ENCODE results near the gene MTCL3.

Gene MTCL3

GRCh38 chr6:127439718-127440117, 79.4 kb downstream of the MTCL3 start:
- no peak for TF ChIP-seq EGR1 (IDR thresholded peaks at IDR 0.05)
- TF ChIP-seq TAF1 (IDR thresholded peaks at IDR 0.05; ENCODE audit: low read depth), result no peak
- TF ChIP-seq TEAD4 (IDR thresholded peaks at IDR 0.05), result no peak
- TF ChIP-seq YY1 (IDR thresholded peaks at IDR 0.05; ENCODE audit: low read depth), result no peak
- TF ChIP-seq ZBTB7A (IDR thresholded peaks at IDR 0.05; ENCODE audit: low read depth), result no peak
- no peak for TF ChIP-seq CEBPB (IDR thresholded peaks at IDR 0.05)
- no peak for TF ChIP-seq CREB1 (IDR thresholded peaks at IDR 0.05; ENCODE audit: low read depth)
- no peak for TF ChIP-seq RAD21 (IDR thresholded peaks at IDR 0.05; ENCODE audit: low read depth)
- TF ChIP-seq EP300 (IDR thresholded peaks at IDR 0.05; ENCODE audit: borderline replicate concordance), result no peak
- no peak for TF ChIP-seq USF1 (IDR thresholded peaks at IDR 0.05)
- no peak for TF ChIP-seq NFIC (IDR thresholded peaks at IDR 0.05)
- TF ChIP-seq REST (IDR thresholded peaks at IDR 0.05; ENCODE audit: low read depth), result no peak
- no peak for TF ChIP-seq MAX (IDR thresholded peaks at IDR 0.05)
- TF ChIP-seq TCF12 (IDR thresholded peaks at IDR 0.05; ENCODE audit: low read depth), result no peak
- TF ChIP-seq FOXM1 (IDR thresholded peaks at IDR 0.05; ENCODE audit: borderline replicate concordance, low read depth), result no peak

GRCh38 chr6:127436578-127437110, 82.5 kb downstream of the MTCL3 start:
- no peak for TF ChIP-seq TEAD4 (IDR thresholded peaks at IDR 0.05)
- no peak for TF ChIP-seq TAF1 (IDR thresholded peaks at IDR 0.05; ENCODE audit: low read depth)
- no peak for TF ChIP-seq MAX (IDR thresholded peaks at IDR 0.05)
- no peak for TF ChIP-seq EGR1 (IDR thresholded peaks at IDR 0.05)
- TF ChIP-seq EP300 (IDR thresholded peaks at IDR 0.05; ENCODE audit: borderline replicate concordance), result no peak
- no peak for TF ChIP-seq CEBPB (IDR thresholded peaks at IDR 0.05)
- no peak for TF ChIP-seq REST (IDR thresholded peaks at IDR 0.05; ENCODE audit: low read depth)
- TF ChIP-seq CREB1 (IDR thresholded peaks at IDR 0.05; ENCODE audit: low read depth), result no peak
- no peak for TF ChIP-seq USF1 (IDR thresholded peaks at IDR 0.05)
- TF ChIP-seq YY1 (IDR thresholded peaks at IDR 0.05; ENCODE audit: low read depth), result no peak
- TF ChIP-seq NFIC (IDR thresholded peaks at IDR 0.05), result no peak
- TF ChIP-seq RAD21 (IDR thresholded peaks at IDR 0.05; ENCODE audit: low read depth), result no peak
- TF ChIP-seq FOXM1 (IDR thresholded peaks at IDR 0.05; ENCODE audit: borderline replicate concordance, low read depth), result no peak
- no peak for TF ChIP-seq TCF12 (IDR thresholded peaks at IDR 0.05; ENCODE audit: low read depth)
- TF ChIP-seq ZBTB7A (IDR thresholded peaks at IDR 0.05; ENCODE audit: low read depth), result no peak

GRCh38 chr6:127435626-127436220, 83.4 kb downstream of the MTCL3 start:
- TF ChIP-seq EP300 (IDR thresholded peaks at IDR 0.05; ENCODE audit: borderline replicate concordance), result no peak
- TF ChIP-seq REST (IDR thresholded peaks at IDR 0.05; ENCODE audit: low read depth), result no peak
- TF ChIP-seq MAX (IDR thresholded peaks at IDR 0.05), result no peak
- TF ChIP-seq TAF1 (IDR thresholded peaks at IDR 0.05; ENCODE audit: low read depth), result no peak
- TF ChIP-seq FOXM1 (IDR thresholded peaks at IDR 0.05; ENCODE audit: borderline replicate concordance, low read depth), result no peak
- TF ChIP-seq NFIC (IDR thresholded peaks at IDR 0.05), result no peak
- TF ChIP-seq CEBPB (IDR thresholded peaks at IDR 0.05), result no peak
- TF ChIP-seq RAD21 (IDR thresholded peaks at IDR 0.05; ENCODE audit: low read depth), result no peak
- TF ChIP-seq TCF12 (IDR thresholded peaks at IDR 0.05; ENCODE audit: low read depth), result no peak
- TF ChIP-seq USF1 (IDR thresholded peaks at IDR 0.05), result no peak
- no peak for TF ChIP-seq YY1 (IDR thresholded peaks at IDR 0.05; ENCODE audit: low read depth)

All from Ishikawa (cell line).